NT2/D1 (cell line): Measurements from ENCODE around the gene CTTNBP2.

ENCODE experiments used
- YY1 ChIP-seq: IDR thresholded peaks from 2 replicates; pipeline ENCODE4 v1.6.1; 2011; ENCODE audit not compliant: insufficient read length, insufficient read depth
- ZNF274 ChIP-seq: IDR thresholded peaks from 2 replicates; pipeline ENCODE4 v1.6.1; 2011; ENCODE audit warnings: mild to moderate bottlenecking, low read depth, low read length

GRCh38 chr7:117690147-117690546 is 183.1 kb downstream of the CTTNBP2 start:
- TF ChIP-seq YY1 (no peak), ZNF274 (no peak)
